Loucy (cell line): Measurements from ENCODE around the gene CLDN11.

Source experiments
- H2AFZ ChIP-seq: fragments of 200-600 bp; sonication (generic); 2 replicates; pipeline ENCODE4 v1.6.0; 2016; ENCODE audit warnings: antibody characterized with exemption, mild to moderate bottlenecking, low read length, moderate library complexity
- H3F3A ChIP-seq: fragments of 200-600 bp; 2 replicates; pipeline ENCODE4 v1.6.0; 2016; ENCODE audit warnings: antibody characterized with exemption, low read depth, mild to moderate bottlenecking
- H3K27me3 ChIP-seq: fragments of 200-600 bp; sonication (generic); 2 replicates; pipeline ENCODE4 v1.6.1; 2014; ENCODE audit warnings: low read length, mild to moderate bottlenecking; ENCODE audit not compliant: insufficient read depth, poor library complexity, severe bottlenecking
- H3K36me3 ChIP-seq: fragments of 200-600 bp; sonication (generic); 2 replicates; pipeline ENCODE4 v1.6.1; 2016; ENCODE audit warnings: low read length; ENCODE audit not compliant: insufficient read depth
- H3K4me1 ChIP-seq: fragments of 200-600 bp; sonication (generic); 2 replicates; pipeline ENCODE4 v1.5.1; 2014; ENCODE audit warnings: low read length, mild to moderate bottlenecking; ENCODE audit not compliant: insufficient read depth, poor library complexity, severe bottlenecking
- H3K4me2 ChIP-seq: fragments of 200-600 bp; sonication (generic); 2 replicates; pipeline ENCODE4 v1.6.0; 2014; ENCODE audit warnings: antibody characterized with exemption, low read length, low read depth, mild to moderate bottlenecking; ENCODE audit not compliant: poor library complexity, severe bottlenecking
- H3K4me3 ChIP-seq: fragments of 200-600 bp; sonication (generic); 2 replicates; pipeline ENCODE4 v1.5.1; 2014; ENCODE audit warnings: low read length, mild to moderate bottlenecking, mixed read lengths; ENCODE audit not compliant: poor library complexity, severe bottlenecking
- H3K79me2 ChIP-seq: fragments of 200-600 bp; sonication (generic); 2 replicates; pipeline ENCODE4 v1.6.1; 2014; ENCODE audit warnings: low read length; ENCODE audit not compliant: insufficient read depth
- H3K9ac ChIP-seq: fragments of 200-600 bp; sonication (generic); 2 replicates; pipeline ENCODE4 v1.6.0; 2014; ENCODE audit warnings: mild to moderate bottlenecking, low read depth, low read length, moderate library complexity; ENCODE audit not compliant: poor library complexity, severe bottlenecking
- H3K9me2 ChIP-seq: fragments of 200-600 bp; sonication (generic); replicated peaks from 2 replicates; pipeline ENCODE4 v1.6.1; 2016; ENCODE audit warnings: low read depth, low read length, mixed read lengths
- H3K9me3 ChIP-seq: fragments of 200-600 bp; sonication (generic); 2 replicates; pipeline ENCODE4 v1.6.1; 2014; ENCODE audit warnings: mild to moderate bottlenecking, antibody characterized with exemption, low read length, low read depth; ENCODE audit not compliant: insufficient read depth
- H4K20me1 ChIP-seq: fragments of 200-600 bp; sonication (generic); 2 replicates; pipeline ENCODE4 v1.6.0; 2014; ENCODE audit warnings: antibody characterized with exemption, low read length, mild to moderate bottlenecking; ENCODE audit not compliant: insufficient read depth, poor library complexity, severe bottlenecking
- CTCF ChIP-seq: fragments of 200-600 bp; sonication (generic); conservative IDR thresholded peaks from 2 replicates; pipeline ENCODE4 v1.5.1; 2014; ENCODE audit warnings: mild to moderate bottlenecking, antibody characterized with exemption, low read length
- EZH2phosphoT487 ChIP-seq: fragments of 200-600 bp; IDR thresholded peaks from 2 replicates; pipeline ENCODE4 v1.6.1; 2018; ENCODE audit warnings: antibody characterized with exemption, mild to moderate bottlenecking, moderate library complexity, borderline replicate concordance

Gene CLDN11

GRCh38 chr3:170418422-170419398 lies at the start of gene CLDN11:
CLDN11 (plus strand) TSS chr3:170418868; CDS start chr3:170419067, 199 bp downstream.
- H4K20me1 ChIP-seq: no peaks in the 10 kb centered on the region
- no peak within 1 kb of the TSS for H3K9ac ChIP-seq
- no peaks in the 10 kb centered on the region for H3K9me2 ChIP-seq
- H3K79me2 ChIP-seq: no peaks in the 10 kb centered on the region
- H3K27me3 ChIP-seq: no peaks in the 10 kb centered on the region
- no peaks in the 10 kb centered on the region for H3F3A ChIP-seq
- TF ChIP-seq EZH2phosphoT487 (no peak), CTCF (no peak)
- H3K4me1 ChIP-seq: no peaks in the 10 kb centered on the region
- H2AFZ ChIP-seq: no peak within 1 kb of the TSS
- no peak within 1 kb of the TSS for H3K4me2 ChIP-seq
- H3K9me3 ChIP-seq: no peaks in the 10 kb centered on the region
- H3K4me3 ChIP-seq: no peak within 1 kb of the TSS
- no peaks in the 10 kb centered on the region for H3K36me3 ChIP-seq

- Histone ChIP-seq H3K9me2 (no peaks in the 10 kb centered on the region), H2AFZ (no peak overlapping the region), H3K9me3 (no peaks in the 10 kb centered on the region), H3K36me3 (no peaks in the 10 kb centered on the region), H3K4me3 (no peak overlapping the region), H4K20me1 (no peaks in the 10 kb centered on the region), H3K27me3 (no peaks in the 10 kb centered on the region), H3K4me2 (peak overlapping the region; percentile 37), H3K79me2 (peaks cover 52% of the 10 kb centered on the region), H3K9ac (no peak overlapping the region), H3K4me1 (peaks cover 14% of the 10 kb centered on the region), H3F3A (no peaks in the 10 kb centered on the region)
- TF ChIP-seq EZH2phosphoT487: no peak
- peak; percentile 59 for TF ChIP-seq CTCF
These were observed 49.7 kb upstream of the CLDN11 start for GRCh38 chr3:170368921-170369320.

GRCh38 chr3:170372190-170372879 lies 46.3 kb upstream of the CLDN11 start:
- Histone ChIP-seq H3K4me2 (peak overlapping the region; percentile 15), H2AFZ (no peak overlapping the region)
- TF ChIP-seq CTCF: no peak
- TF ChIP-seq EZH2phosphoT487: no peak

More at GRCh38 chr3:170372190-170372879, 46.3 kb upstream of the CLDN11 start:
- Histone ChIP-seq H3K36me3 (no peaks in the 10 kb centered on the region), H3K9me2 (no peaks in the 10 kb centered on the region), H3F3A (no peaks in the 10 kb centered on the region), H3K4me3 (no peak overlapping the region), H3K79me2 (peaks cover 35% of the 10 kb centered on the region), H4K20me1 (no peaks in the 10 kb centered on the region), H3K4me1 (peaks cover 14% of the 10 kb centered on the region), H3K9ac (no peak overlapping the region), H3K27me3 (no peaks in the 10 kb centered on the region), H3K9me3 (no peaks in the 10 kb centered on the region)
